Stimulated activated CD4-positive, alpha-beta T cell treated with anti-CD3 and anti-CD28 coated beads, Interleukin-4, amount 100 ng/mL, for 24 hours (primary cell): ENCODE data around the gene MCM8.

Experiments used
- DNase-seq: peaks from one replicate; pipeline ENCODE4 v3.0.0-alpha.2; 2020

MCM8 gene

DNA sequence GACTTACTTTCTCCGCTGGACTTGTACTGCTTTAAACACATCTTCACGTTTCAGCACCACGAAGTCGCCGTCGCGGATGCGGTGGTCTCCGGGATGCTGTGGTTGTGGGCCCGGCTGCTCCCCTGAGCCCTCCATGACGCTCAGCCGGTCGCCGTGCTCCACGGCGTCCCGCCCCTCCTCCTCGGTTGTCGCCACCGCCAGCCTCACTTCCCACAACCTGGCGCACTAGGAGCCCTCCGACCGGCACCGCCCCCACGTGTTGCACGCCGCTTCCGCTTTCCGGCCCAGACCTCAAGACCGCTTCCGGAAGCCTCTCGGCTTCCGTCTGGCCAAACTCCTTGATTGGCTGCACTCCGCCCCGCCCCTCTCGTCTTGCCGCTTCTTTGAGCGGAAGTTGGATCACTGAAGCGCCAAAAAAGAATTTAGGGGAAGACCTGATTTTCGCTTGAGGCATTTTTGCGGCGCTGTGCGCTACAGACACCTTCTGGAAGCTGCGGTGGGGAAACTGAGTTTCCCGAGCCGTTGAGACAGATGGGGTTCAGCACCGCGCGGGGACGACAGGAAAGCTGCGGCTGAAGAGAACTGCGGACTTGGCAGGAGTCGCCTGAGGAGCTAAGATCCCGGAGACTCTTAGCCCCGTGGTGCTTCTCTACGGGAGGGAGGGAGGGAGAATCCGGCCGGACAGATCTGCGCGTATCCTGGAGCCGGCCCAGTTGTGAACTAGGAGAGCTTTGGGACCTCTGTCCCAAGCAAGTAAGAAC lies at the start of gene MCM8, which contains the start of gene TRMT6:
TSS of gene MCM8 (plus strand) at position 382 of the 761 bp plus-strand sequence. CDS start 1,364 bp downstream, outside the sequence.
TSS of gene TRMT6 (minus strand) at position 263 of the 761 bp plus-strand sequence. CDS start at position 135, 128 bp downstream.
- peak; percentile 98 for DNase-seq

GRCh38 chr20:5900908-5901307 lies 49.5 kb upstream of the MCM8 start:
- no peak for DNase-seq

DNA sequence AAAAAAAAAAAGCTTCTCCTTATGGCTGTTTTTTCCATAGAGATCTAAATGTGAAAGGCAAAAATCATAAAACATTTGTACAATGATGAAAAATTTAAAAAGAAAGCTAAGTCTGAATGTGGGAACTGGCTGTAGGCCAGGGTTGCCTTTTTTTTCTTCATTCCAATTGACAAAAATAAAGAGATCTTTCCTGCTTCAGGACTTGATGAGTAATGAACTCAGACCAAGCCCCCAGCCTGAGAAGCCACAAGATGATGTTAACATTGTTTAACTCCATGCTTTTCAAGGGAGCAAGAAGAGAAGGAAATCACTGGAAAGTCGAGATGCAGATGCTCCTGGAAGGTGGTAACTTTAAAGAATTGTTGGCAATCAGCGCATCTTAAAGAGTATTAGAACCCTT lies 41.5 kb upstream of the MCM8 start:
- DNase-seq: no peak

- no peak for DNase-seq
Measured at GRCh38 chr20:5910186-5910585, 40.3 kb upstream of the MCM8 start.

GRCh38 chr20:5913166-5913565 lies 37.3 kb upstream of the MCM8 start:
- no peak for DNase-seq

- DNase-seq: no peak
Measured at GRCh38 chr20:5914859-5915258, 35.6 kb upstream of the MCM8 start.

- no peak for DNase-seq
Measured at GRCh38 chr20:5918856-5919625, 31.4 kb upstream of the MCM8 start.

DNA sequence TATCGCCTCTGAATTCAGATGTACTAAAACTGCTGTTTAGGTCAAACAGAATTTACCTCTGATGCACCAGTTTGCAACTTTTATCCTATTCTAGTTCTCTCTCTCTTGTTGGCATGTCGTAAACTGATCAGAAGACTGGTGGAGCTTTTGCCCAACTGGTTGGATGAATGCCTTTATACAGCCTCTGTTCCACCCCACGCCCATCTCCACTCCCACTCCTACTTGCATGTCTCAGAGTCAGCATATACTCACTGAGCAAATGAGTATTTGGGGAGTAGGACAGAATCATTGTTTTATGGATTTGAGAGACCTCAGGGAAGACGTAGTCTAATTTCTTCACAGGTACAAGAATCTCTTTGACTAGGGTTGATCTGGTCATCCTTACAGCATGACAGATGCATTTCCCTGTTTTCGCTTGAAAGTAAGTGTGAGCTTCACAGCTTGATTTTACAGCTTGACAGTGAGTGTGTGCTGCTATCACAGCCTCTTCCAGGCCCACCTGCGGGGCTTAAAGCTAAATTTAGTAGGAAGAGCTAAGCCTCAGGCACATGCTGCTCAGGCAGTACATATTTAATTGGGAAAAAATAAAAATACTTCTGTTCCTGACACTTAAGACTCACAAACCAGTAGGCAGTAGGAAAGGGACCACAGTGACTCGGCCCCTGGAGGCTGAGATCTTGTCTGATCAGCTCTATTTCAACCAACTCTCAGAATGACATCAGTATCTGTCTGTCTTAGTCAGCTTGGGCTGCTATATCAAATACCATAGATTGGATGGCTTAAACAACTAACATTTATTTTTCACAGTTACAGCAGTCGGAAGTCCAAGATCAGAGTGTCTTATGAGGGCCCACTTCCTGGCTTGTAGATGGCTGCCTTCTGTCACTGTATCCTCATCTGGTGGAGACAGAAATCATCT lies 30.6 kb upstream of the MCM8 start:
- peak; percentile 17 for DNase-seq

DNA sequence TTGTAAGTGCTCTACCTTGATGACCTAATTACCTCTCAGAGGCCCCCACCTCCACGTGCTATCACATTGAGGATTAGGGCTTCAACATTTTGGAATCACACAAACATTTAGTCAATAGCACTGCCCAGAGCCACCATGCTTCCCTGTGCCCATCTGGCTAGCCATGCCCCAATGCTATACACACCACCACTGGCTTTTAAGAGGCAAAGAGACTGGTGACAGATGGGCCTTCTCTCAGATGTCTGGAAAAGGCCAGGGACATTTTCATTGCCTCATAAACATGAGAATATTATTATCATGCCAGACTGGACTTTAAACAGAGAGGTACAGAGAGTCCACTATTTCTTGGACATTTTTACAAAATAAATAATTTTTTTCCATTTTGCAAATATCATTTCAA lies 29.9 kb upstream of the MCM8 start:
- DNase-seq: no peak

- DNase-seq: no peak
Measured at GRCh38 chr20:5923493-5923892, 27.0 kb upstream of the MCM8 start.

GRCh38 chr20:5925551-5925950 lies 24.9 kb upstream of the MCM8 start:
- DNase-seq: no peak

DNA sequence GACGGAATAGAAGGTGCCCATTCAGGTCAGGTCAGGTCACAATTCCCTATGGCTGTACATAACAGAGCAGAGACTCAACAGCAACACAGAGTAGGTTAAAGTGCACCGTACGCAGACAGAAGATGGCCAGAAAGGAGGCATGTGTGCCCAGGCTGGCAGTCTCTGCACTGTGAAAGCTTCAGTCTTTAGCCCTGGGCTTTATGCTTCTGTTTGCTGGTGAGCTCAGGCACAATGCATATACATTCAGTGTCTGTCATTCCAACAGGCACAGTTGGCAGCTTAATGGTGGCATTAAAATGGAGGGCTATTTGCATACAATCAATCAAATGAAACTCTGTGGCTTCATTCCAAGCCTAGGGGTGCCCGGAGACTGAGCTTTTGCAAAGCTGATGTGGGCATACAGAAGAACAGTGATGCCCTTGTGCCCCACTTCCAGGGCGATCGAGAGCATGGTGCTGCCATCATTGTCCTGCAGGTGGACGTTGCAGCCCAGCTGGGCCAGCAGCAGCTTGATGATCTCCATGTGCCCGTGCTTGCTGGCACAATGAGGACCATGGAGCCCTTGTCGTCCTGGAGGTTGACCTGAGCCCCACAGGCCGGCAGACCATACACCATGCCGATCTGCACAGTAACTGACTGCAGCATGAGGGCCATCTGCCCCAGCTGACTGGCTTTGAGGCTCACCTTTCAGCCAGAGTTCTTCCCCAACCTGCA lies 22.5 kb upstream of the MCM8 start:
- no peak for DNase-seq

DNA sequence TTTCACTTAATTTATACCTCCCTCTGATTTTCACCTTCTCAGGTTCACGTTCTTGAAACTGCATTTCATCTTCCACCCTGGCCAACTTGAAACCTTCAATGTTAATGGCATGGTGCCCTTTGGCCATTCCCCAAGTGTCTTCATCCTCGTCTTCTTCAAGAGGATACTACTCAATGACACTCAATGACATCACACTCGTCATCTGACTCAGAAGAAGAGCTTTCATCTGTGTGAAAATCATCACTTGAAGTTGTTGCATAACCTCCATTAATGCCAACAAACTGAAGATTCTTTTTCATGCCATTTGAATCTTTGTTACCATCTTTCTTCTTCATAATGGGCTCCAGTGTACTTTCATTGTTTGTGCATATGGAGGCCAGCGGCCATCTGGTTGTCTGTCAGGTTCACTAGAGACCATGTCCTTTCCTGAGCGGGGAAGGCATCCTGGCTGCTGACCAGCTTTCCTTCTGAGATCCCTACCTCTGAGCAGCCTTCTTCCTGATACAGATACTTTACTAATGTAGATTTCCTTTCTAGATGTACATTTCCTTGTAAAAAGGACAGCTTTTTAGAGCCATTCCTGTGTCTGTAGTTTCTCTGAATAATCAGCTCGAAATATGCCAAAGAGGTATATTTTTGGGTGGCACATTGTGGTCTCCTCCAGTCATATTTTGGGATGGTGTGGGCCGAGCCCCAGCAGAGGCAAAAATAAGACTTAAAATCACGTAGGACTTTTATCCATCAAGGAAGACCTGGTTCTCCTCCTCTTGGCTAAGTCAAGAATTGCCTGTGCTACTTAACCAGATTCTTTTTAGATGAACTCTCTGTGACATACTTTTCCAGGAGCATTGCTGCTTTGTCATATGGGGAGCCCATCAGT lies 21.4 kb upstream of the MCM8 start:
- no peak for DNase-seq

DNA sequence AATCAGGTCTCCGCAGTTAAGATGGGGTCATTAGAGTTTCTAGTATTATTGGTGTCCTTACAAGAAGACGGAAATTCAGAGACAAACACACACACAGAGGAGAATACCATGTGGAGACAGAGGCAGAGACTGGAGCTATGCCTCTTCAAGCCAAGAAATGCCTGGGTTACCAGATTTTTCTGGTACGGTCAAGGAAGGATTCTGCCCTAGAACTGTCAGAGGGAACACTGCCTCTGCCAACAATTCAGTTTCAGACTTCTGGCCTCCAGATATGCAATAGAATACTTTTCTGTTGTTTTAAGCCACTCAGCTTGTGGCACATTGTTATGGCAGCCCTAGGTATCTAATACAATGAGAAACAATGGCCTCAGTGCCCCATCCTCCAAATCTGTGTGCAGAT lies 19.0 kb upstream of the MCM8 start:
- no peak for DNase-seq

DNA sequence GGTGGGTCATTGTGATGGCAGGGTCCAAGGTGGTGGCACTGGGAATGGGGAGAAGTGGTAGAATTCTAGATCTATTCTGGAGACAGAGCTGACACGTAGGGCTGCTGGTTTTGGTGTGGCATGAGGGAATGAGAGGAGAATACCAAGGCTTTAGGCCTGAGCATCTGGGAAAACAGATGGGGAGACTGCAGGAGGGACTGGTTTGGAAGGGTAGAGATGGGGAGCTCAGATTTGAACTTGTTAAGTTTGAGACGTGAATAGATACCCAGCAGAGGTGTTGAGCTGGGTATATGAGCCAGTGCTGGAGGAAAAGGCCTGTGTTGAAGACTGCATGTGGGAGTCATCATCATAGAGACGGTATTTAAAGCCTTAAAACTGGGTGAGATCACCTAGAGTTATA lies 17.7 kb upstream of the MCM8 start:
- DNase-seq: no peak

DNA sequence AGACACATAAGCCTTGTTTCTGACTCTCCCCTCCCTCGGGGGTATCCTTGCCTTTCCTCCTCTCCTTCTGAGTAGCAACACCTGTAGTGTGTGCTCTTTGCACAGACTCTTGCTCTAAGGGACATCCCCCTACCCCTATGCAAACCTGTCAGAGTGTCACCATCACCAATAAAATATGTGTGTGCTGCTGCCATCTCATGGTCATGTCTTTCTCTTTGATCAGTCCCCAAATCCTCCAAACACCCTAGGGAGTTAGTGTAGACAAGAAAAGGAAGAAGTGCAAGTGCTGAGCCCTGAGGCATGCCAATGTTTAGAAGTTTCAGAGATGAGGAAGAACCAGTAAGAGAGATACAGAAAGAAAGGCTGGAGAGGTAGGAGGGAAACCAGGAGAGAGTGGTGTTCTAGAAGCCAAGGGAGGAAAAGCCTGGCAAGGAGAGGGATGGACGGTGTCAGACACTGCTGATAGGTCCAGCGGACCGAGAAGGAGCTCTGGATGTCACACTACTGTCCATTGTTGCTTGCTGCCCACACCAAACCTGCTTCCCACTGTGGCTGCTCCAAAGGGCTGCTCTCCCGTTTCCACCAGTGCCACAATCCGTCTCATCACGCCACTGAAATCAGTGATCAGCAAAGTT lies 16.5 kb upstream of the MCM8 start:
- DNase-seq: no peak

GRCh38 chr20:5935384-5935783 lies 15.1 kb upstream of the MCM8 start:
- DNase-seq: no peak

- DNase-seq: no peak
Measured at GRCh38 chr20:5936238-5936637, 14.2 kb upstream of the MCM8 start.

- no peak for DNase-seq
Measured at GRCh38 chr20:5938456-5939029, 11.9 kb upstream of the MCM8 start.

DNA sequence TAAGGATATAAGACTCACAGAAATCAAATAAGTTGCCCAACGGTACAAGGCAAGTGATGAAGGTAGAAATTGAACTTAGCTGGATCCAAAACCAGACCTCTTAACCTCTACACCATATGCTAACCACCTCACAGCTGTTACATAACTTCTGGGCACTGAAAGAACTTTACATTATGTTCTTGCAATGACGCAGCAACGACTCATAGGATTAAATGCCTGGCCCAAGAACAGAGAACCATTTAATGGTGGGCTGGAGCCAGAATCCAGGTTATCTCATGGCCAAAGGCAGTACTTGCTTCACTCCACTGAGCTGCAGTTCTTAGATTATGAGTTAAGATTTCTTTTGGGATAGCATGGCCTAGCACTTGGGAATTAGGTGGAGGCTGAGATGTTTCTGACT lies 4.5 kb upstream of the MCM8 start:
- peak; percentile 19 for DNase-seq

GRCh38 chr20:5947276-5947675 lies 3.2 kb upstream of the MCM8 start:
- peak; percentile 53 for DNase-seq
